ENCODE results near the gene GNG14. TPM values are rescaled to one million over a fixed set of nuclear protein-coding genes. Genes with fewer than 3 reads are reported as not detected.
A peak's percentile ranks its signal among the peaks of the same experiment; 100 is the strongest.

The GNG14 gene
- total RNA-seq, 1 experiment from 2014 or later = not detected

DNA sequence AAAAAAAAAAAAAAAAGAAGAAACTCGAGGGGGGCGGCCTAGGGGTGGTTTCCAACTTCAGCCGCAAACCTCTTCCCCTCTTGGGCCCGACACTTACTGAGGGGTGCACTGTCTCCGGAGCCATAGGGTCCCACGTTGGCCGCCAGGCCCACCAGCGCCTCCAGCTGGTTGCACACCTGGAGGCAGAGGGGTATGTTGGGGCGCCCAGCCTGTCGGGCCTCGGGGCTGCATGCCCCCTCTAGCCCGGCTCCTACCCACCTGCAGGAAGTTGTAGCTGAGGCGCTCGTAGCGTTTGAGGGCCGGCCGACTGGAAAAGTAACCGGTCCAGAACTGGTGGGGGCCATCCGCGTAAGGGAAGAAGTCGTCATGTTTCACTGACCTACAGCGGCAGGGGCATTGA, 29.8 kb upstream of the GNG14 start:
- Histone ChIP-seq H3K4me1 (no peaks in the 10 kb centered on the region), H3K27ac (no peak overlapping the region), H3K36me3 (peaks cover 63% of the 10 kb centered on the region), H3K4me3 (no peak overlapping the region), H3K9me3 (replicated peaks) (no peaks in the 10 kb centered on the region; the same call in 1 of the 2 replicates), H3K27me3 (no peaks in the 10 kb centered on the region)
- no peak for DNase-seq

DNA sequence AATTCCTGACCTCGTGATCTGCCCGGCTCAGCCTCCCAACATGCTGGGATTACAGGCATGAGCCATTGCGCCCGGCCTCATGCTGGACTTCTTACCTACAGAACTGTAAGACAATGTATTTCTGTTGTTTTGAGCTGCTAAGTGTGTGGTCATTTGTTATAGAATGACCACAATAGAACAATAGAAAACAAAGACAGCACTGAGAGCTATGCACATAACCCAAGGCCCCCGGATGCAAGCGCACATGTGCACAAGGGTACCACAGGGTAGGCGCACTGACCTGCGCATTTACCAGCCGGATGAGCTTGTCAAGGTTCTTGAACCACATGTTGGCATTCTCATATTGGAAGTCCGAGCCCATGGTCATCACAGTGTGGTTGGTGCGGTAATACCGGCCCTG, 26.8 kb upstream of the GNG14 start:
- no peak overlapping the region for H3K27ac ChIP-seq
- H3K9me3 ChIP-seq (replicated peaks) = no peaks in the 10 kb centered on the region; the same call in 1 of the 2 replicates
- H3K36me3 ChIP-seq = peaks cover 51% of the 10 kb centered on the region
- DNase-seq = no peak
- no peaks in the 10 kb centered on the region for H3K27me3 ChIP-seq
- no peaks in the 10 kb centered on the region for H3K4me1 ChIP-seq
- no peak overlapping the region for H3K4me3 ChIP-seq

GRCh38 chr19:12664406-12665280, 23.2 kb upstream of the GNG14 start:
- H3K9me3 ChIP-seq (replicated peaks) = no peaks in the 10 kb centered on the region
- no peaks in the 10 kb centered on the region for H3K27me3 ChIP-seq
- H3K27ac ChIP-seq = no peak overlapping the region
- peaks cover 30% of the 10 kb centered on the region for H3K36me3 ChIP-seq
- H3K4me3 ChIP-seq = no peak overlapping the region
- H3K4me1 ChIP-seq = no peaks in the 10 kb centered on the region
- DNase-seq = peak; percentile 49 to 52

DNA sequence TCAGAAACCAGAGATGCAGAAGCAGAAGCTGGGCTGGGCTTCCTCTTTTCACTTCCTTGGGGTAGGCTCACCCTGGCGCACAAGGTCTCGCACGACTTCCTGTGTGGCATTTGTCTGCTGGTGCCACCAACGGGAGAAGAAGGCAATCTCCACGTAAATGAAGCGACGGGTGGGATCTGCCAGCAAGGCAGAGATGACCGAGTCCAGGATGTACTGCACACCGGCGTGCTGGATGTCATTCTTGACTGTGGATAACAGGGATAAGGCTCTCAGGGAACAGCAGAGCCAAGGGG, 22.6 kb upstream of the GNG14 start:
- H3K9me3 ChIP-seq (replicated peaks) = no peaks in the 10 kb centered on the region
- no peak for DNase-seq
- no peaks in the 10 kb centered on the region; the same call in 1 of the 2 replicates for H3K4me1 ChIP-seq
- H3K27ac ChIP-seq = no peak overlapping the region
- peaks cover 28% of the 10 kb centered on the region for H3K36me3 ChIP-seq
- H3K4me3 ChIP-seq = no peak overlapping the region
- H3K27me3 ChIP-seq = no peaks in the 10 kb centered on the region

- peaks cover 26% of the 10 kb centered on the region for H3K36me3 ChIP-seq
- no peak overlapping the region for H3K27ac ChIP-seq
- H3K9me3 ChIP-seq (replicated peaks) = no peaks in the 10 kb centered on the region
- H3K4me3 ChIP-seq = peak overlapping the region; percentile 86
- DNase-seq = no peak
- H3K4me1 ChIP-seq = no peaks in the 10 kb centered on the region; the same call in 1 of the 2 replicates
- H3K27me3 ChIP-seq = no peaks in the 10 kb centered on the region
Measured at GRCh38 chr19:12665671-12666264, 22.0 kb upstream of the GNG14 start.

DNA sequence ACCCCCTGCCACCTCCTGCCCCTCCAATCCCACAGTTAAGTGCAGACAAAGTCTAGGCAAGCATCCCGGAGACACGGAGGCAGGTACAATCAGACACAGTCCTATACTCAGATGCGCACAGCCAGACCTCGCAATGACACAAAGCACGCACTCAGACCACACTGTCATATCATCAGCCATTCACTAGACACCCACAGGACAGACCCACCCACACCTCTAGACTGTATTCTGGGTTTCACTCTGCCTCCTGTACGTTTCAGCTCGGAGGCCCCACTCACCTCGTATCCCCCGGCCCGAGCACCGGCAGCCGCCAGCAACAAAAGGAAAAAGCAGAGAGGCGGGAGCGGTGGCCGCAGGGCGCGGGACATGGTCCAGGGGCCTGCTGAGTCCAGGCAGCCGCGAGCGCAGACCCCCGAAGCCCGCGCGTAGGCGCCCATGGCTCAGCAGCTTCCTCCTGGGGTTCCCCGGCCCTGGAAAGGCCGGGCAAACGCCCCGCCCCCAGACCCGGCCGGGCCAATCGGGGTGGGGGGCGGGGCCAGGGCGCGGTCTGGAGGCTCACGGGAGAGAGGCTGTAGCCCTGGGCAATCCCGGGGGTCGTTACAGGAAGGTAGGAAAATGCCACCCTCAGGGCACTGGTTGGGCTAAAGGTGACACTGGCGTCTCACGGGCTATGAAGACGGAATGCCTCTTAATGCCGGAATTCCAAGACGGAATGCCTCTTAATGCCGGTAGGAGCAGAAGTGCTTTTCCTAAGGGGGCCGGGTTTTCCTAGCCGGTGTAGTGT, 21.3 kb upstream of the GNG14 start, which contains the start of the genes MAN2B1 and WDR83:
Gene MAN2B1 (minus strand): TSS at position 478 of the 784 bp plus-strand sequence. CDS start 41 bp downstream, at position 437.
Gene WDR83 (plus strand): TSS at position 543 of the 784 bp plus-strand sequence. CDS start 2,984 bp downstream, outside the sequence.
- H3K4me3 ChIP-seq = peak within 1 kb of the TSS; percentile 86
- H3K9me3 ChIP-seq (replicated peaks) = no peaks in the 10 kb centered on the region
- peak; percentile 85 to 93 for DNase-seq
- peak within 1 kb of the TSS; percentile 17; the same call in 1 of the 2 replicates for H3K27ac ChIP-seq
- no peaks in the 10 kb centered on the region; the same call in 1 of the 2 replicates for H3K4me1 ChIP-seq
- H3K27me3 ChIP-seq = no peaks in the 10 kb centered on the region
- H3K36me3 ChIP-seq = peaks cover 20% of the 10 kb centered on the region

DNA sequence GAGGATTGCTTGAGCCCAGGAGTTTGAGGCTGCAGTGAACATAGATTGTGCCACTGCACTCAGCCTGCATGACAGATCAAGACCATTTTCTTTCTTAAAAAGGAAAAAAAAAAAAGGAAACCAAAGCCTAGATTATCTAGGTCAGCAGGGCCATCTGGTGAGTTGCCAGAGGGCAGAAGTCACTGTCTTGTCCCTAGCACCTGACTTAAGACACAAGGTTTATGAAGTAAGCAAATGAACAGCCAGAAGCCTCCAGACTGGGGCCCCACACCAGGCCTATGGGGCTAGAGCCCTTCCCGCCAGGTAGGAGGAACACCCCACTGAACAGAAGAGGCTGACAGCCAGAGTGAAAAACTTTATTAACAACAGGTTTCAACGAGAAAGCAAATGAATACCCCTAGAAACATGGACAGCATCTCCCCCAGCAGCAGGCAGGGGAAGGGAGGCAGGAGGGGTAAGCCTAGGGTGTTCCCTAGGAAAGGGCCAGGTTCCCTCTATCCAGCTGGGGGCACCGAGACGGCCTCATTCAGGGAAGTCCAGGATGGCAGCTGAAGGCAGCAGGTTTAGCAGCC, 20.0 kb upstream of the GNG14 start:
- peaks cover 20% of the 10 kb centered on the region for H3K36me3 ChIP-seq
- no peak overlapping the region for H3K4me3 ChIP-seq
- H3K4me1 ChIP-seq = no peaks in the 10 kb centered on the region; the same call in 1 of the 2 replicates

GRCh38 chr19:12668346-12668745, 19.5 kb upstream of the GNG14 start:
- Histone ChIP-seq H3K9me3 (replicated peaks) (no peaks in the 10 kb centered on the region), H3K36me3 (peaks cover 17% of the 10 kb centered on the region), H3K27ac (no peak overlapping the region), H3K4me1 (no peaks in the 10 kb centered on the region; the same call in 1 of the 2 replicates), H3K4me3 (peak overlapping the region; percentile 86), H3K27me3 (no peaks in the 10 kb centered on the region)
- DNase-seq = no peak

More for the DNA sequence above, 20.0 kb upstream of the GNG14 start:
- H3K27ac ChIP-seq = no peak overlapping the region
- no peaks in the 10 kb centered on the region for H3K27me3 ChIP-seq
- H3K9me3 ChIP-seq (replicated peaks) = no peaks in the 10 kb centered on the region
- DNase-seq = no peak

GRCh38 chr19:12668932-12669269, 18.9 kb upstream of the GNG14 start:
- H3K4me1 ChIP-seq = no peaks in the 10 kb centered on the region; the same call in 1 of the 2 replicates
- H3K36me3 ChIP-seq = peaks cover 14% of the 10 kb centered on the region
- DNase-seq = peak; percentile 56 to 58

GRCh38 chr19:12669270-12670158, 18.3 kb upstream of the GNG14 start:
- no peaks in the 10 kb centered on the region for H3K27me3 ChIP-seq
- H3K9me3 ChIP-seq (replicated peaks) = no peaks in the 10 kb centered on the region
- H3K27ac ChIP-seq = peak overlapping the region; percentile 87
- peak overlapping the region; percentile 86 for H3K4me3 ChIP-seq
- peak; percentile 83 to 92 for DNase-seq
- H3K36me3 ChIP-seq = peaks cover 18% of the 10 kb centered on the region
- H3K4me1 ChIP-seq = no peaks in the 10 kb centered on the region; the same call in 1 of the 2 replicates

More at GRCh38 chr19:12668932-12669269, 18.9 kb upstream of the GNG14 start:
- Histone ChIP-seq H3K27ac (peak overlapping the region; percentile 87), H3K27me3 (no peaks in the 10 kb centered on the region), H3K4me3 (peak overlapping the region; percentile 86), H3K9me3 (replicated peaks) (no peaks in the 10 kb centered on the region)

DNA sequence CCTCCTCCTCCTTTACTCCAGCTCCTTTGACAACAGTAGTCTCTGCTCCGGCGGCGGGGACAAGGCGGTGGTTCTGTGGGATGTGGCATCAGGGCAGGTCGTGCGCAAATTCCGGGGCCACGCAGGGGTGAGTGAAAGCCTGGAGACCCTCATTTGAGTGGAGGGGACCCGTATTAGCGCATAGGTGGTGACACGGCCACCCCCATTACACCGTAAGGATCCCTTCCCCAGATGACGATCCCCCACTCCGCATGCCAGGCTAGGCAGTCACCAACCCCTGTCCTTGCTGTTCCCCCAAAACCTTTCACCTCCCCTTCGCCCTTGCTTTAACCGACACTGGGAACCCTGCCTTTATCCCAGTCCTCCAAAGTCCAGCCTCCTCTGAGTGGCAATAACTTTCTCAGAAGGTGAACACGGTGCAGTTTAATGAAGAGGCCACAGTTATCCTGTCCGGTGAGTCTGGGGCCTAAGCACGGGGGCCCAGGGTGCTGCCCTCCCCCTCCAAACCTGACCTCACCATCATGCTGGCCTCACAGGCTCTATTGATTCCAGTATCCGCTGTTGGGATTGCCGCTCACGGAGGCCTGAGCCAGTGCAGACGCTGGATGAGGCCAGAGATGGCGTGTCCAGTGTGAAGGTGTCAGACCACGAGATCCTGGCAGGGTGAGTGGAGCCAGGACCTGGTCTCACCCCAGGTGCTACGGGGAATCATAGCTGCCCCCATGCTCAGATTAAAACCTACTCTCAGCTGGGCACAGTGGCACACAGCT, 17.5 kb upstream of the GNG14 start:
- Histone ChIP-seq H3K4me1 (no peaks in the 10 kb centered on the region; the same call in 1 of the 2 replicates), H3K27me3 (no peaks in the 10 kb centered on the region), H3K27ac (peak overlapping the region; percentile 87; the same call in 1 of the 2 replicates), H3K4me3 (peak overlapping the region; percentile 86), H3K36me3 (peaks cover 26% of the 10 kb centered on the region), H3K9me3 (replicated peaks) (no peaks in the 10 kb centered on the region)
- DNase-seq = no peak

DNA sequence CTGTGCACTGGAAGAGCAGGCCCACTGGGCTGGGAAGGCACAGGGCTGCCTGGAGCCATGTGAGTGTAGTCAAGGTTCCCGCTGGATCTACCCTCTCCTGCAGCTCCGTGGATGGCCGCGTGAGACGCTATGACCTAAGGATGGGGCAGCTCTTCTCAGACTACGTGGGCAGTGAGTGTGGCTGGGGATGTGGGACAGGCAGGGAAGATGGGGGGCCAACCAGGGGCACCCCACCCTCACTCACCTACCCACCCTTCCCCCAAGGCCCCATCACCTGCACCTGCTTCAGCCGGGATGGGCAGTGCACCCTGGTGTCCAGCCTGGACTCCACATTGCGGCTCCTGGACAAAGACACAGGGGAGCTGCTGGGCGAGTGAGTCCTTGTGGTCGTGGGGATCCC, 15.1 kb upstream of the GNG14 start:
- no peaks in the 10 kb centered on the region for H3K27me3 ChIP-seq

DNA sequence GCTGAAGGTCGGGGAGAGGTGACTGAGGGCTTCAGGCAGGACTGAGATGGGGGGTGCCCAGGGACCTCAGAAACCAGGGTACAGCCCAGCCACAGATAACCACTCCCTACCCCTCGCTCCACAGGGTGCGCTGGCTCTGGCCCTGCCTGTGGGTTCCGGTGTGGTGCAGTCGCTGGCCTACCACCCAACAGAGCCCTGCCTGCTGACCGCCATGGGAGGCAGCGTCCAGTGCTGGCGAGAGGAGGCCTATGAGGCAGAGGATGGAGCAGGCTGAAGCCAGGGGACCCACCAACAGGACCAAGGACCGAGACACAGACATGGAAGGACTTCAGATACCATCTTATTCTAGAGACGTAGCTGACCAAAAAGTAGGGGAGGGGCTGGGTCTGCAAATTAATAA, 12.4 kb upstream of the GNG14 start:
- H3K36me3 ChIP-seq = peaks cover 71% of the 10 kb centered on the region
- H3K4me1 ChIP-seq = no peaks in the 10 kb centered on the region; the same call in 1 of the 2 replicates

More for the DNA sequence above, 15.1 kb upstream of the GNG14 start:
- H3K9me3 ChIP-seq (replicated peaks) = no peaks in the 10 kb centered on the region
- H3K27ac ChIP-seq = no peak overlapping the region
- no peaks in the 10 kb centered on the region; the same call in 1 of the 2 replicates for H3K4me1 ChIP-seq
- DNase-seq = no peak
- H3K4me3 ChIP-seq = no peak overlapping the region
- peaks cover 50% of the 10 kb centered on the region for H3K36me3 ChIP-seq

More for the DNA sequence above, 12.4 kb upstream of the GNG14 start:
- no peaks in the 10 kb centered on the region for H3K27me3 ChIP-seq
- H3K27ac ChIP-seq = no peak overlapping the region
- DNase-seq = no peak
- no peak overlapping the region for H3K4me3 ChIP-seq
- H3K9me3 ChIP-seq (replicated peaks) = no peaks in the 10 kb centered on the region
